Measurements from ENCODE around the gene NECTIN1.

DNA sequence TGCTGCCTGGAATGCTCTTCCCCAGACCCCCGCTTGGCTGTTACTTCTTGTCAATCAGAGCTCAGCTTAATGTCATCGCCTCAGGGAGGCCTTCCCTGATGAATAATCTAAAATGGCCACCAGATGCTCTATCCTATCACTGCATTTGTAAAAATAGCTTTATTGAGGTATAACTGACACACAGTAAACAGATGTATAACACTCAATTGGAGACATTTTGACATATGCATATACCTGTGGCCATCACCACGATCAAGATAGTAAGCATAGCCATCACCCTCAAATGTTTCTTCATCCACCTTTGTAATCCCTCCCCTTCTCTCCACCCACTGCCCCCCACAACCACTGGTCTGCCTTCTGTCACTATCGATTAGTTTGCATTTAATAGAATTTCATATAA lies 36.6 kb upstream of the NECTIN1 start:
- TF ChIP-seq, protein P1, sequence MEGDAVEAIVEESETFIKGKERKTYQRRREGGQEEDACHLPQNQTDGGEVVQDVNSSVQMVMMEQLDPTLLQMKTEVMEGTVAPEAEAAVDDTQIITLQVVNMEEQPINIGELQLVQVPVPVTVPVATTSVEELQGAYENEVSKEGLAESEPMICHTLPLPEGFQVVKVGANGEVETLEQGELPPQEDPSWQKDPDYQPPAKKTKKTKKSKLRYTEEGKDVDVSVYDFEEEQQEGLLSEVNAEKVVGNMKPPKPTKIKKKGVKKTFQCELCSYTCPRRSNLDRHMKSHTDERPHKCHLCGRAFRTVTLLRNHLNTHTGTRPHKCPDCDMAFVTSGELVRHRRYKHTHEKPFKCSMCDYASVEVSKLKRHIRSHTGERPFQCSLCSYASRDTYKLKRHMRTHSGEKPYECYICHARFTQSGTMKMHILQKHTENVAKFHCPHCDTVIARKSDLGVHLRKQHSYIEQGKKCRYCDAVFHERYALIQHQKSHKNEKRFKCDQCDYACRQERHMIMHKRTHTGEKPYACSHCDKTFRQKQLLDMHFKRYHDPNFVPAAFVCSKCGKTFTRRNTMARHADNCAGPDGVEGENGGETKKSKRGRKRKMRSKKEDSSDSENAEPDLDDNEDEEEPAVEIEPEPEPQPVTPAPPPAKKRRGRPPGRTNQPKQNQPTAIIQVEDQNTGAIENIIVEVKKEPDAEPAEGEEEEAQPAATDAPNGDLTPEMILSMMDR (conservative IDR thresholded peaks at IDR 0.05; ENCODE audit: low read depth, low read length), result no peak
- TF ChIP-seq RFX5 (IDR thresholded peaks at IDR 0.05; ENCODE audit: low read depth, low read length) (no peak), CHD1 (IDR thresholded peaks at IDR 0.05; ENCODE audit: low read depth, low read length) (no peak), POLR2A (IDR thresholded peaks at IDR 0.05; ENCODE audit: low read depth, low read length) (no peak), RAD21 (IDR thresholded peaks at IDR 0.05; ENCODE audit: low read length) (no peak), BHLHE40 (IDR thresholded peaks at IDR 0.05; ENCODE audit: low read depth, low read length) (no peak)
- TF ChIP-seq, protein P2, sequence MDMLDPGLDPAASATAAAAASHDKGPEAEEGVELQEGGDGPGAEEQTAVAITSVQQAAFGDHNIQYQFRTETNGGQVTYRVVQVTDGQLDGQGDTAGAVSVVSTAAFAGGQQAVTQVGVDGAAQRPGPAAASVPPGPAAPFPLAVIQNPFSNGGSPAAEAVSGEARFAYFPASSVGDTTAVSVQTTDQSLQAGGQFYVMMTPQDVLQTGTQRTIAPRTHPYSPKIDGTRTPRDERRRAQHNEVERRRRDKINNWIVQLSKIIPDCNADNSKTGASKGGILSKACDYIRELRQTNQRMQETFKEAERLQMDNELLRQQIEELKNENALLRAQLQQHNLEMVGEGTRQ (IDR thresholded peaks at IDR 0.05; ENCODE audit: low read depth, low read length), result no peak

Data from IMR-90 (cell line).